Loucy (cell line): ENCODE measurements around the gene MRPS9.

Experiments used
- H2AFZ ChIP-seq: fragments of 200-600 bp; sonication (generic); 2 replicates; pipeline ENCODE4 v1.6.0; 2016; ENCODE audit warnings: antibody characterized with exemption, mild to moderate bottlenecking, low read length, moderate library complexity
- H3F3A ChIP-seq: fragments of 200-600 bp; 2 replicates; pipeline ENCODE4 v1.6.0; 2016; ENCODE audit warnings: antibody characterized with exemption, low read depth, mild to moderate bottlenecking
- H3K27me3 ChIP-seq: fragments of 200-600 bp; sonication (generic); 2 replicates; pipeline ENCODE4 v1.6.1; 2014; ENCODE audit warnings: low read length, mild to moderate bottlenecking; ENCODE audit not compliant: insufficient read depth, poor library complexity, severe bottlenecking
- H3K36me3 ChIP-seq: fragments of 200-600 bp; sonication (generic); 2 replicates; pipeline ENCODE4 v1.6.1; 2016; ENCODE audit warnings: low read length; ENCODE audit not compliant: insufficient read depth
- H3K4me1 ChIP-seq: fragments of 200-600 bp; sonication (generic); 2 replicates; pipeline ENCODE4 v1.5.1; 2014; ENCODE audit warnings: low read length, mild to moderate bottlenecking; ENCODE audit not compliant: insufficient read depth, poor library complexity, severe bottlenecking
- H3K4me2 ChIP-seq: fragments of 200-600 bp; sonication (generic); 2 replicates; pipeline ENCODE4 v1.6.0; 2014; ENCODE audit warnings: antibody characterized with exemption, low read length, low read depth, mild to moderate bottlenecking; ENCODE audit not compliant: poor library complexity, severe bottlenecking
- H3K4me3 ChIP-seq: fragments of 200-600 bp; sonication (generic); 2 replicates; pipeline ENCODE4 v1.5.1; 2014; ENCODE audit warnings: low read length, mild to moderate bottlenecking, mixed read lengths; ENCODE audit not compliant: poor library complexity, severe bottlenecking
- H3K79me2 ChIP-seq: fragments of 200-600 bp; sonication (generic); 2 replicates; pipeline ENCODE4 v1.6.1; 2014; ENCODE audit warnings: low read length; ENCODE audit not compliant: insufficient read depth
- H3K9ac ChIP-seq: fragments of 200-600 bp; sonication (generic); 2 replicates; pipeline ENCODE4 v1.6.0; 2014; ENCODE audit warnings: mild to moderate bottlenecking, low read depth, low read length, moderate library complexity; ENCODE audit not compliant: poor library complexity, severe bottlenecking
- H3K9me2 ChIP-seq: fragments of 200-600 bp; sonication (generic); replicated peaks from 2 replicates; pipeline ENCODE4 v1.6.1; 2016; ENCODE audit warnings: low read depth, low read length, mixed read lengths
- H3K9me3 ChIP-seq: fragments of 200-600 bp; sonication (generic); 2 replicates; pipeline ENCODE4 v1.6.1; 2014; ENCODE audit warnings: mild to moderate bottlenecking, antibody characterized with exemption, low read length, low read depth; ENCODE audit not compliant: insufficient read depth
- H4K20me1 ChIP-seq: fragments of 200-600 bp; sonication (generic); 2 replicates; pipeline ENCODE4 v1.6.0; 2014; ENCODE audit warnings: antibody characterized with exemption, low read length, mild to moderate bottlenecking; ENCODE audit not compliant: insufficient read depth, poor library complexity, severe bottlenecking
- CTCF ChIP-seq: fragments of 200-600 bp; sonication (generic); conservative IDR thresholded peaks from 2 replicates; pipeline ENCODE4 v1.5.1; 2014; ENCODE audit warnings: mild to moderate bottlenecking, antibody characterized with exemption, low read length
- EZH2phosphoT487 ChIP-seq: fragments of 200-600 bp; IDR thresholded peaks from 2 replicates; pipeline ENCODE4 v1.6.1; 2018; ENCODE audit warnings: antibody characterized with exemption, mild to moderate bottlenecking, moderate library complexity, borderline replicate concordance

The MRPS9 gene

GRCh38 chr2:105099153-105099552 is 61.3 kb downstream of the MRPS9 start:
- Histone ChIP-seq H2AFZ (no peak overlapping the region), H3K4me3 (no peak overlapping the region), H3K27me3 (no peaks in the 10 kb centered on the region), H3F3A (no peaks in the 10 kb centered on the region), H3K36me3 (peaks cover 26% of the 10 kb centered on the region; the same call in 1 of the 2 replicates), H4K20me1 (no peaks in the 10 kb centered on the region), H3K4me2 (no peak overlapping the region), H3K9ac (no peak overlapping the region), H3K4me1 (no peaks in the 10 kb centered on the region), H3K79me2 (no peaks in the 10 kb centered on the region), H3K9me3 (no peaks in the 10 kb centered on the region), H3K9me2 (no peaks in the 10 kb centered on the region)
- no peak for TF ChIP-seq CTCF
- no peak for TF ChIP-seq EZH2phosphoT487

- H3F3A ChIP-seq, result no peaks in the 10 kb centered on the region
- no peaks in the 10 kb centered on the region for H3K9me2 ChIP-seq
- no peak overlapping the region for H3K9ac ChIP-seq
- H3K4me3 ChIP-seq, result no peak overlapping the region
- no peaks in the 10 kb centered on the region for H3K9me3 ChIP-seq
- TF ChIP-seq CTCF (no peak), EZH2phosphoT487 (no peak)
- H3K79me2 ChIP-seq, result no peaks in the 10 kb centered on the region
- no peak overlapping the region for H3K4me2 ChIP-seq
- H3K36me3 ChIP-seq, result peaks cover 26% of the 10 kb centered on the region; the same call in 1 of the 2 replicates
- no peaks in the 10 kb centered on the region for H3K27me3 ChIP-seq
- no peaks in the 10 kb centered on the region for H3K4me1 ChIP-seq
- H2AFZ ChIP-seq, result no peak overlapping the region
- no peaks in the 10 kb centered on the region for H4K20me1 ChIP-seq
These were observed 62.4 kb downstream of the MRPS9 start for GRCh38 chr2:105100046-105100840.

- H3K9me2 ChIP-seq, result no peaks in the 10 kb centered on the region
- H3K36me3 ChIP-seq, result peaks cover 26% of the 10 kb centered on the region; the same call in 1 of the 2 replicates
- H3K4me1 ChIP-seq, result no peaks in the 10 kb centered on the region
- H3K4me3 ChIP-seq, result no peak overlapping the region
- H2AFZ ChIP-seq, result no peak overlapping the region
- H3K27me3 ChIP-seq, result no peaks in the 10 kb centered on the region
- H3K9me3 ChIP-seq, result no peaks in the 10 kb centered on the region
- no peaks in the 10 kb centered on the region for H3K79me2 ChIP-seq
- no peaks in the 10 kb centered on the region for H3F3A ChIP-seq
- no peaks in the 10 kb centered on the region for H4K20me1 ChIP-seq
- H3K9ac ChIP-seq, result no peak overlapping the region
- TF ChIP-seq EZH2phosphoT487 (no peak), CTCF (no peak)
- H3K4me2 ChIP-seq, result no peak overlapping the region
These were observed 64.1 kb downstream of the MRPS9 start for GRCh38 chr2:105102001-105102400.
